ENCODE data around the gene ANKMY1.
"Not testable (repeated sequence)": the region's sequence is repeated elsewhere in the genome, so short reads cannot be mapped to it uniquely, and the experiment has no call there.

The ANKMY1 gene

DNA sequence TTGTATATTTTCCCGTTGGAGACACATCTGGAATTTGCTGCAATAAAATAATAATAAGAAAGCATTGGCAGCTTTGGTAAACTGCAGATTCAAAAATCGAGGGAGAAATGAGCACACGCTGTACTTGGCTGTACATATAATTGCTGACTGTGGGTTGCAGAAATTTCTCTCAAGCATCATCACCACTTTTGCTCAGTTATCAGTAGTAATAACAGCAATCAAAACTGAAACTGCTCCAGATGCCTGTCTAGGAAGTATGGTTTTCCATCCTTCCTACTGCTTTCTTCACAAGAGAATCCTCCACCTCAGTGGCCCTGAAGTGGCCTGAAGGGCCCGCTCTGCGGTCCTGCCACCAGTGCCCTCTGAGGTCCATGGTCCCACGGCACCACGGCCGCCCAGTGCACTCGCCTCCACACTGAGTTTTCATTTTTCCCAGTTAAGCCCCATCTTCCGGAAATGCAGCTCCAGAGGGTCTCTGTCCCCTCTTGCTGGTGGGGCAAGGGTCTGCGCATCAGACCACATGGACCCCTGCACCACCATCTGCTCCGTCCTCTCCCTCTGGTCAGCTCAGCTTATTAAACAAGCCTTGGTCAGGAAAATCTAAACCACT, 6.3 kb upstream of the ANKMY1 start:
- no peak for DNase-seq (ENCODE audit: low read depth in 1 of 2, low spot score in 1 of 2)
- no peaks in the 10 kb centered on the region for H3K27me3 ChIP-seq (ENCODE audit: insufficient read depth, poor library complexity, severe bottlenecking)
- no peak overlapping the region for H3K4me3 ChIP-seq (replicated peaks; ENCODE audit: insufficient read depth, low read length)
- TF ChIP-seq, protein P1, sequence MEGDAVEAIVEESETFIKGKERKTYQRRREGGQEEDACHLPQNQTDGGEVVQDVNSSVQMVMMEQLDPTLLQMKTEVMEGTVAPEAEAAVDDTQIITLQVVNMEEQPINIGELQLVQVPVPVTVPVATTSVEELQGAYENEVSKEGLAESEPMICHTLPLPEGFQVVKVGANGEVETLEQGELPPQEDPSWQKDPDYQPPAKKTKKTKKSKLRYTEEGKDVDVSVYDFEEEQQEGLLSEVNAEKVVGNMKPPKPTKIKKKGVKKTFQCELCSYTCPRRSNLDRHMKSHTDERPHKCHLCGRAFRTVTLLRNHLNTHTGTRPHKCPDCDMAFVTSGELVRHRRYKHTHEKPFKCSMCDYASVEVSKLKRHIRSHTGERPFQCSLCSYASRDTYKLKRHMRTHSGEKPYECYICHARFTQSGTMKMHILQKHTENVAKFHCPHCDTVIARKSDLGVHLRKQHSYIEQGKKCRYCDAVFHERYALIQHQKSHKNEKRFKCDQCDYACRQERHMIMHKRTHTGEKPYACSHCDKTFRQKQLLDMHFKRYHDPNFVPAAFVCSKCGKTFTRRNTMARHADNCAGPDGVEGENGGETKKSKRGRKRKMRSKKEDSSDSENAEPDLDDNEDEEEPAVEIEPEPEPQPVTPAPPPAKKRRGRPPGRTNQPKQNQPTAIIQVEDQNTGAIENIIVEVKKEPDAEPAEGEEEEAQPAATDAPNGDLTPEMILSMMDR (IDR thresholded peaks at IDR 0.05; ENCODE audit: insufficient read depth, low read length) = no peak
- no peak for TF ChIP-seq SPI1 (IDR thresholded peaks at IDR 0.05; ENCODE audit: borderline replicate concordance, low read depth)
- TF ChIP-seq, protein P2, sequence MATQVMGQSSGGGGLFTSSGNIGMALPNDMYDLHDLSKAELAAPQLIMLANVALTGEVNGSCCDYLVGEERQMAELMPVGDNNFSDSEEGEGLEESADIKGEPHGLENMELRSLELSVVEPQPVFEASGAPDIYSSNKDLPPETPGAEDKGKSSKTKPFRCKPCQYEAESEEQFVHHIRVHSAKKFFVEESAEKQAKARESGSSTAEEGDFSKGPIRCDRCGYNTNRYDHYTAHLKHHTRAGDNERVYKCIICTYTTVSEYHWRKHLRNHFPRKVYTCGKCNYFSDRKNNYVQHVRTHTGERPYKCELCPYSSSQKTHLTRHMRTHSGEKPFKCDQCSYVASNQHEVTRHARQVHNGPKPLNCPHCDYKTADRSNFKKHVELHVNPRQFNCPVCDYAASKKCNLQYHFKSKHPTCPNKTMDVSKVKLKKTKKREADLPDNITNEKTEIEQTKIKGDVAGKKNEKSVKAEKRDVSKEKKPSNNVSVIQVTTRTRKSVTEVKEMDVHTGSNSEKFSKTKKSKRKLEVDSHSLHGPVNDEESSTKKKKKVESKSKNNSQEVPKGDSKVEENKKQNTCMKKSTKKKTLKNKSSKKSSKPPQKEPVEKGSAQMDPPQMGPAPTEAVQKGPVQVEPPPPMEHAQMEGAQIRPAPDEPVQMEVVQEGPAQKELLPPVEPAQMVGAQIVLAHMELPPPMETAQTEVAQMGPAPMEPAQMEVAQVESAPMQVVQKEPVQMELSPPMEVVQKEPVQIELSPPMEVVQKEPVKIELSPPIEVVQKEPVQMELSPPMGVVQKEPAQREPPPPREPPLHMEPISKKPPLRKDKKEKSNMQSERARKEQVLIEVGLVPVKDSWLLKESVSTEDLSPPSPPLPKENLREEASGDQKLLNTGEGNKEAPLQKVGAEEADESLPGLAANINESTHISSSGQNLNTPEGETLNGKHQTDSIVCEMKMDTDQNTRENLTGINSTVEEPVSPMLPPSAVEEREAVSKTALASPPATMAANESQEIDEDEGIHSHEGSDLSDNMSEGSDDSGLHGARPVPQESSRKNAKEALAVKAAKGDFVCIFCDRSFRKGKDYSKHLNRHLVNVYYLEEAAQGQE (IDR thresholded peaks at IDR 0.05; ENCODE audit: insufficient replicate concordance, low read depth) = no peak
- TF ChIP-seq GABPA (IDR thresholded peaks at IDR 0.05; ENCODE audit: low read depth) = no peak
- no peak for TF ChIP-seq POLR2AphosphoS5 (IDR thresholded peaks at IDR 0.05; ENCODE audit: low read depth)
- no peak overlapping the region; the same call in 1 of the 2 replicates for H3K27ac ChIP-seq (replicated peaks)

DNA sequence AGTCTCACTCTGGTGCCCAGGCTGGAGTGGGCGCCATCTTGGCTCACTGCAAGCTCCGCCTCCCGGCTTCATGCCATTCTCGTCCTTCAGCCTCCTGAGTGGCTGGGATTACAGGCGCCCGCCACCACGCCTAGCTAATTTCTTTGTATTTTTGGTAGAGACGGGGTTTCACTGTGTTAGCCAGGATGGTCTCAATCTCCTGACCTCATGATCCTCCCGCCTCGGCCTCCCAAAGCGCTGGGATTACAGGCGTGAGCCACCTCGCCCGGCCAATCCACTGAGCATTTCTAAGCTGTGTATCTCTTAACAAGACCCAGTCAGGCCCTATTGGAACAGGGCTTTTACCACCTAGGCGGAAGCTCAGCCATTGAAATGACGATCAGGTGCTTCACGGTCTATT, 5.4 kb upstream of the ANKMY1 start:
- not testable (repeated sequence) for DNase-seq (ENCODE audit: low read depth in 1 of 2, low spot score in 1 of 2); H3K27me3 ChIP-seq (ENCODE audit: insufficient read depth, poor library complexity, severe bottlenecking); H3K27ac ChIP-seq (replicated peaks); H3K4me3 ChIP-seq (replicated peaks; ENCODE audit: insufficient read depth, low read length)

DNA sequence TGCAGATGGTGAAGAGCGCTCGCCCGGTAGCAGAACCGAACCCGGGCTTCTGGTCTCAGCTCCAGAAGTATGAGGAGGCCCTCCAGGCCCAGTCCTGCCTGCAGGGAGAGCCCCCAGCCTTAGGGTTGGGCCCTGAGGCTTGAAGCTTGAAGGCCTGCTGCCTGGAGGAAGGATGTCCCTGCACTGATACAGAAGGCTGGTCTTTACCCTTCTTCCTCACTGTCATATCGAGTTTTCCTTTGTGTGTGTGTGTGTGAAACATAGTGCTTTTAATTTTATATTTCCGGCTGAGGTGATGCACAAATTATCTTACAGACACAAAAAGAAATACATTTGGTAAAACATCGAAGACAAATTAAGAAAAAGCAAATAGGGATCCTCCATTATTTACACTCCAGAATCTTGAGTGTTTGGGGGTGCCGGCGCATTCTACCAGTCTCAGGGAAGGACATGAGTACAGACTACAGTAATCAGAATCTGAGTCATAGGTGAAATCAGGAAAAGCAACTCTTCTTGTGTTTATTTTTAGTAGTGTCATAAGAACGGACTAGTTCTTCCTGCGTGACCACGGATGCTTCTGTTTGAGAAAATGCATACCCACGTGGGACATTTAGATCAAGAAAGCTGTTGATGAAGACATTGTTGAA, 3.7 kb upstream of the ANKMY1 start:
- TF ChIP-seq, protein P2 (IDR thresholded peaks at IDR 0.05; ENCODE audit: insufficient replicate concordance, low read depth) = no peak
- TF ChIP-seq GABPA (IDR thresholded peaks at IDR 0.05; ENCODE audit: low read depth) = no peak
- TF ChIP-seq, protein P1 (IDR thresholded peaks at IDR 0.05; ENCODE audit: insufficient read depth, low read length) = no peak
- TF ChIP-seq SPI1 (IDR thresholded peaks at IDR 0.05; ENCODE audit: borderline replicate concordance, low read depth) = no peak
- TF ChIP-seq POLR2AphosphoS5 (IDR thresholded peaks at IDR 0.05; ENCODE audit: low read depth) = no peak

DNA sequence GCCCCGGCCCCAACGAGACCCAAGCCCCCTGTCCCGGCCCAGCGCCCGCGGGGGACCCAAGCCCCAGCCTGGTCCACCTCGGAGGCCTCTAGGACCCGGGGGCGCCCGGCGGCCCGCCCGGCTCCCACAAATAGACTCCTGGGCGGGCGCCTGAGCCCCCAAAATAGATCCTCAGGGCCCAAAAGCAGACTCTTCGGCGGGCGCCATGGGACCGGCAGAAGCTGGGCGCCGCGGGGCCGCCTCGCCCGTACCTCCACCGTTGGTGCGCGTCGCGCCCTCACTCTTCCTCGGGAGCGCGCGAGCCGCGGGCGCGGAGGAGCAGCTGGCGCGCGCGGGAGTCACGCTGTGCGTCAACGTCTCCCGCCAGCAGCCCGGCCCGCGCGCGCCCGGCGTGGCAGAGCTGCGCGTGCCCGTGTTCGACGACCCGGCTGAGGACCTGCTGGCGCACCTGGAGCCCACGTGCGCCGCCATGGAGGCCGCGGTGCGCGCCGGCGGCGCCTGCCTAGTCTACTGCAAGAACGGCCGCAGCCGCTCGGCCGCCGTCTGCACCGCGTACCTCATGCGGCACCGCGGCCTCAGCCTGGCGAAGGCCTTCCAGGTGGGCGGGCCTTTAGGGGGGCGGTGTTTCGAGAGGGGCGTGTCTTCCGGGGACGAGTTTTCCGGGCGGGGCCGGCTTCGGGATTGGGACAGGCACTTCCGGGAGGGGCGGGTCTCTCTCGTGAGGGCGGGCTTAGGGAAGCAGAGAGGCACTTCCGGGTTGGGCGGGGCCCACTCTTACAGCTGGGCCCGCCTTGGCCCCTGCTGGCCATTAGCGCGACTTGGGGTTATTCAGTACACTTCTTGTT, 2.9 kb upstream of the ANKMY1 start:
- Histone ChIP-seq H3K27ac (replicated peaks) (peak overlapping the region; percentile 99), H3K27me3 (ENCODE audit: insufficient read depth, poor library complexity, severe bottlenecking) (no peaks in the 10 kb centered on the region), H3K4me3 (replicated peaks; ENCODE audit: insufficient read depth, low read length) (peak overlapping the region; percentile 56)
- DNase-seq (ENCODE audit: low read depth in 1 of 2, low spot score in 1 of 2) = peak; percentile 96 to 99
- TF ChIP-seq, protein P1 (IDR thresholded peaks at IDR 0.05; ENCODE audit: insufficient read depth, low read length) = no peak
- TF ChIP-seq, protein P2 (IDR thresholded peaks at IDR 0.05; ENCODE audit: insufficient replicate concordance, low read depth) = peak; percentile 14
- TF ChIP-seq POLR2AphosphoS5 (IDR thresholded peaks at IDR 0.05; ENCODE audit: low read depth) (peak; percentile 74; the same call in 1 of the 2 replicates), SPI1 (IDR thresholded peaks at IDR 0.05; ENCODE audit: borderline replicate concordance, low read depth) (0 out of 2 replicates have a peak, but pooled peaks have one; percentile 23), GABPA (IDR thresholded peaks at IDR 0.05; ENCODE audit: low read depth) (peak; percentile 35; the same call in 1 of the 2 replicates)

More for the DNA sequence above, 3.7 kb upstream of the ANKMY1 start:
- Histone ChIP-seq H3K27me3 (ENCODE audit: insufficient read depth, poor library complexity, severe bottlenecking) (no peaks in the 10 kb centered on the region), H3K4me3 (replicated peaks; ENCODE audit: insufficient read depth, low read length) (peak overlapping the region; percentile 56), H3K27ac (replicated peaks) (peak overlapping the region; percentile 99)
- peak in 1 of 2 experiments; percentile 8 for DNase-seq (ENCODE audit: low read depth in 1 of 2, low spot score in 1 of 2)
